ENCODE results near the gene BMP7. TPM values are rescaled to one million over a fixed set of nuclear protein-coding genes. Genes with fewer than 3 reads are reported as not detected.

Gene BMP7
- total RNA-seq, 1 donor, result not detected

DNA sequence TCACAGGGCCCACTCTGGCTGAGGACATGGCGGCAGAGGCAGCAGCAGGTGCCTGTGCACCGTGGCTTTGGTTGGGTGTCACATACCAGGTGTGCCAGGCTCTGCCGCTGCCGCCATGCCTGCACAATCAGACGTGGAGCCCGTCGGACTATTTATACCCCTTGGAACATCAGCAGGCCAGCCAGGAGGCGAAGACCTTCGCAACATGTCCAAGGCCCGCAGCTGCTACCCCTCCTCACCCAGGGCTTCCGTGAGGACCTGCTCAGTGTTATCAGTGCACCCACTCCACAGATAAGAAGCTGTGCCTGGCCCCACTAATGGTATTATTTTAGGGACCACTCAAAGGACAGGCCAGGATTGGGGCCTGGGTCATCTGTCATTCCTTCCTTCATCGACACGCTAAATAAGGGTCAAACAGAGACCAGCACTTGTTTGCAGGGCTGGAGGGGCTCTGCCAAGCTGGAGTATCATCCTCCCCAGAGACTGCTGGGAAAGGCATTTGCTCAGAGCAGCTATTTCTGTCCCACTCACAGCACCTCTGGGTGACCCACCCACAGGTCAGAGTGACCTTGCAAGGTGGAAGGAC, 109.2 kb downstream of the BMP7 start:
- H3K4me2 ChIP-seq (ENCODE audit: insufficient read depth, low read length), result no peak overlapping the region
- H3K4me3 ChIP-seq (ENCODE audit: insufficient read depth, low read length), result no peak overlapping the region
- H4K20me1 ChIP-seq (ENCODE audit: insufficient read depth, low read length), result no peaks in the 10 kb centered on the region
- no peak overlapping the region for H2AFZ ChIP-seq (ENCODE audit: low read length)
- TF ChIP-seq, protein P1, sequence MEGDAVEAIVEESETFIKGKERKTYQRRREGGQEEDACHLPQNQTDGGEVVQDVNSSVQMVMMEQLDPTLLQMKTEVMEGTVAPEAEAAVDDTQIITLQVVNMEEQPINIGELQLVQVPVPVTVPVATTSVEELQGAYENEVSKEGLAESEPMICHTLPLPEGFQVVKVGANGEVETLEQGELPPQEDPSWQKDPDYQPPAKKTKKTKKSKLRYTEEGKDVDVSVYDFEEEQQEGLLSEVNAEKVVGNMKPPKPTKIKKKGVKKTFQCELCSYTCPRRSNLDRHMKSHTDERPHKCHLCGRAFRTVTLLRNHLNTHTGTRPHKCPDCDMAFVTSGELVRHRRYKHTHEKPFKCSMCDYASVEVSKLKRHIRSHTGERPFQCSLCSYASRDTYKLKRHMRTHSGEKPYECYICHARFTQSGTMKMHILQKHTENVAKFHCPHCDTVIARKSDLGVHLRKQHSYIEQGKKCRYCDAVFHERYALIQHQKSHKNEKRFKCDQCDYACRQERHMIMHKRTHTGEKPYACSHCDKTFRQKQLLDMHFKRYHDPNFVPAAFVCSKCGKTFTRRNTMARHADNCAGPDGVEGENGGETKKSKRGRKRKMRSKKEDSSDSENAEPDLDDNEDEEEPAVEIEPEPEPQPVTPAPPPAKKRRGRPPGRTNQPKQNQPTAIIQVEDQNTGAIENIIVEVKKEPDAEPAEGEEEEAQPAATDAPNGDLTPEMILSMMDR (IDR thresholded peaks at IDR 0.05; ENCODE audit: extremely low read depth, low read depth, low read length), result no peak
- H3K27ac ChIP-seq (ENCODE audit: low read depth, low read length), result no peak overlapping the region
- no peak for DNase-seq (ENCODE audit: insufficient read length, low spot score, missing footprints)
- no peaks in the 10 kb centered on the region for H3K79me2 ChIP-seq (ENCODE audit: insufficient read depth, low read length)
- no peaks in the 10 kb centered on the region for H3K27me3 ChIP-seq (ENCODE audit: insufficient read depth, low read length)
- H3K9me3 ChIP-seq (ENCODE audit: low read depth, low read length), result no peaks in the 10 kb centered on the region
- H3K36me3 ChIP-seq (ENCODE audit: insufficient read depth, low read length), result no peaks in the 10 kb centered on the region
- H3K4me1 ChIP-seq (ENCODE audit: insufficient read depth, low read length), result no peaks in the 10 kb centered on the region

GRCh38 chr20:57156011-57156729, 110.3 kb downstream of the BMP7 start:
- TF ChIP-seq, protein P1 (IDR thresholded peaks at IDR 0.05; ENCODE audit: extremely low read depth, low read depth, low read length), result no peak
- Histone ChIP-seq H3K27ac (ENCODE audit: low read depth, low read length) (no peak overlapping the region), H3K4me3 (ENCODE audit: insufficient read depth, low read length) (no peak overlapping the region), H3K36me3 (ENCODE audit: insufficient read depth, low read length) (no peaks in the 10 kb centered on the region), H3K79me2 (ENCODE audit: insufficient read depth, low read length) (no peaks in the 10 kb centered on the region), H3K27me3 (ENCODE audit: insufficient read depth, low read length) (no peaks in the 10 kb centered on the region), H3K9me3 (ENCODE audit: low read depth, low read length) (no peaks in the 10 kb centered on the region), H3K4me1 (ENCODE audit: insufficient read depth, low read length) (no peaks in the 10 kb centered on the region), H4K20me1 (ENCODE audit: insufficient read depth, low read length) (no peaks in the 10 kb centered on the region), H2AFZ (ENCODE audit: low read length) (no peak overlapping the region), H3K4me2 (ENCODE audit: insufficient read depth, low read length) (no peak overlapping the region)
- no peak for DNase-seq (ENCODE audit: insufficient read length, low spot score, missing footprints)

- no peaks in the 10 kb centered on the region for H3K9me3 ChIP-seq (ENCODE audit: low read depth, low read length)
- no peaks in the 10 kb centered on the region for H3K79me2 ChIP-seq (ENCODE audit: insufficient read depth, low read length)
- no peaks in the 10 kb centered on the region for H3K4me1 ChIP-seq (ENCODE audit: insufficient read depth, low read length)
- no peak overlapping the region for H3K4me2 ChIP-seq (ENCODE audit: insufficient read depth, low read length)
- H3K36me3 ChIP-seq (ENCODE audit: insufficient read depth, low read length), result no peaks in the 10 kb centered on the region
- H3K27ac ChIP-seq (ENCODE audit: low read depth, low read length), result no peak overlapping the region
- no peaks in the 10 kb centered on the region for H4K20me1 ChIP-seq (ENCODE audit: insufficient read depth, low read length)
- no peaks in the 10 kb centered on the region for H3K27me3 ChIP-seq (ENCODE audit: insufficient read depth, low read length)
- TF ChIP-seq, protein P1 (IDR thresholded peaks at IDR 0.05; ENCODE audit: extremely low read depth, low read depth, low read length), result no peak
- no peak overlapping the region for H2AFZ ChIP-seq (ENCODE audit: low read length)
- DNase-seq (ENCODE audit: insufficient read length, low spot score, missing footprints), result no peak
- no peak overlapping the region for H3K4me3 ChIP-seq (ENCODE audit: insufficient read depth, low read length)
These were observed 111.0 kb downstream of the BMP7 start for GRCh38 chr20:57155415-57155814.

DNA sequence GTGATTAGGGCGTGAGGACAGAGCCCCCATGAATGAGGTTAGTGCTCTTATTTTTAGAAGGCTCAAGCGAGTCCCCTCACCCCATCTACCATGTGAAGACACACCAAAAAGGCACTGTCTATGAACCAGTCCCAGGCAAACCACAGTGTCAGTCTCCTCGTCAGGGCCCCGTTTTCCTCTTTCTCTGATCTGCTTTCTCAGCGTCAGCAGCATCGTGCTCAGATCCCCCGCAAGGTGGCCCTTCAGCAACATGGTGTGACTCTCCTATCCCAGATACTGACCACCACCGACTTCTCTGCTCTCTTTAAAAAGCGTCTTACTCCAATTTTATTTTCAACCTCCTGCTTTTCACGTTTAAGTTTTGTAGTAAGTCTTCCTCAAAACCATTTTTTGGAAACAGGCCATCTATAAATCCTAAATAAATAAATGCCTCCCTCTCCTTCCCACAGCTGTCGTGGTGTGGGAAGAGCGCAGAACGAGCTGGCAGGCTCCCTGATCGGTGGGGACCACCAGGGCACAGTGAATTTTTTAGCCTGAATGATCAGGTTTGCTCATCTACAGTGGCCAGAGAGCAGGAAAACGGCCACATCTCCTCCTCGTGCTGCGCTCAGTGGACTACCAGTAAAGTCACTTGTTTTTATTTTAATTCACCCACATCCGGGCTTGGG, 113.1 kb downstream of the BMP7 start:
- no peaks in the 10 kb centered on the region for H3K9me3 ChIP-seq (ENCODE audit: low read depth, low read length)
- no peak overlapping the region for H3K4me2 ChIP-seq (ENCODE audit: insufficient read depth, low read length)
- H3K27ac ChIP-seq (ENCODE audit: low read depth, low read length), result no peak overlapping the region
- no peaks in the 10 kb centered on the region for H4K20me1 ChIP-seq (ENCODE audit: insufficient read depth, low read length)
- no peaks in the 10 kb centered on the region for H3K4me1 ChIP-seq (ENCODE audit: insufficient read depth, low read length)
- TF ChIP-seq, protein P1 (IDR thresholded peaks at IDR 0.05; ENCODE audit: extremely low read depth, low read depth, low read length), result no peak
- H2AFZ ChIP-seq (ENCODE audit: low read length), result no peak overlapping the region
- H3K36me3 ChIP-seq (ENCODE audit: insufficient read depth, low read length), result no peaks in the 10 kb centered on the region
- no peaks in the 10 kb centered on the region for H3K27me3 ChIP-seq (ENCODE audit: insufficient read depth, low read length)
- no peak overlapping the region for H3K4me3 ChIP-seq (ENCODE audit: insufficient read depth, low read length)
- H3K79me2 ChIP-seq (ENCODE audit: insufficient read depth, low read length), result no peaks in the 10 kb centered on the region
- DNase-seq (ENCODE audit: insufficient read length, low spot score, missing footprints), result no peak

Measured in osteoblast (primary cell).